ENCODE results near the gene DGKQ. TPM values are rescaled to one million over a fixed set of nuclear protein-coding genes. Genes with fewer than 3 reads are reported as not detected.

Gene DGKQ
- total RNA-seq, 6 experiments from 2014 or later, result 4.6 to 10.5 (median 5.7) TPM

GRCh38 chr4:995311-996026 is 22.1 kb upstream of the DGKQ start:
- intact Hi-C loops (cut with DNase I), result no loop called here
- Histone ChIP-seq H3K4me1 (peaks cover 0 to 16% (median 7%) of the 10 kb centered on the region in 4 donors), H3K36me3 (peaks cover 0 to 11% (median 2%) of the 10 kb centered on the region in 4 donors), H3K9me3 (no peaks in the 10 kb centered on the region), H3K27me3 (no peaks in the 10 kb centered on the region), H3K4me3 (no peak overlapping the region), H3K27ac (no peak overlapping the region)
- no peak for ATAC-seq
- DNase-seq, result no peak
- WGBS (ENCODE audit: insufficient coverage, low coverage, low lambda C conversion rate, missing lambda C conversion rate), result 83% methylated on average over 5 of the region's 23 CpGs
- TF ChIP-seq CTCF (IDR thresholded peaks at IDR 0.05) (no peak), POLR2A (IDR thresholded peaks at IDR 0.05) (no peak)

DNA sequence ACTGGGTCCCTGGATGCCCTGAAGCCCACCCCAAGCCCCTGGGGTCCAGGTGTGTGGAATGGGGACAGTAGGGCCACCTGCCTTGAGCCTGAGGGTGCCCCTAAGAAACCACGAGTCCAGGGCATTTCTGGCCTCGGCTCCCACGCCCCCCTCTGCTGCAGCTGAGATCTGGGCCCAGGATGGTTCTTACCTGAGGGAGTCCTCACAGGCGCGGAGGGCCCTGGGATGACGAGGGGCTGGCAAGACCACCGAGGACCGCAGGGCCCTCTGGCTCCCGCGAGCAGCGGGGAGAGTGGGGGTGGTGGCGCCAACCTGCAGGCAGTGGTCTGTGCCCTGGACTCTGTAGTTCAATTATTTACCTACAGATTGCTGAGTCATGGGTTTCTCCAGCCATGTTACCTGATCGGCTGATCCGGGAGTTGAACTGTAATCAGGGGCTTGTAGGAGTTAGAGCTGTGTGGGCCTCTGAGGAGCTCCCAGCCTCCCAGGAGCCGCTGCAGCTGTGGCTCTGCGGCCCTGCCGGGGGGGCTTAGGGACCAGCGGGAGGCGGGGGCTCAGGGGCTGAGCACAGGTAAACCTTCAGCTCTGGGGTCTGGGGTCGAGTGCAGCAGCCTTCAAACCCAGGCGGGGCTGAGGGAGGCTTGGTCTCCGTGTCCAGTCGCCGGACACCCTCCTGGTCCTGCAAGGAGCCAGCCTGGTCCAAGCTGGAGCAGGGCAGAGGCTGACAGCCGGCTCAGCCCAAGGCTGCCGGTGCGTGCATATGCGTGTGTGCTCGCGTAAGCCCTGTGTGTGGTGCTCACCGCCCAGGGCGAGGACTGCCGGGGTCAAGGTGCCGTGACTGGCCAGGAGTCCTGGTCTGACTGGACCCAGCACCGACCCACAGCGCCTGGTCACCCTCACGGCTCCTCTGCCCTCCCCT is 20.0 kb upstream of the DGKQ start, which contains the start of gene SLC26A1:
Gene SLC26A1, minus strand, starts transcription at position 294 of the 919 bp plus-strand sequence. CDS start 1,701 bp downstream, outside the sequence.
- Histone ChIP-seq H3K27ac (peak within 1 kb of the TSS; percentile 84 to 97 (median 94)), H3K36me3 (peaks cover 0 to 17% (median 4%) of the 10 kb centered on the region in 4 donors), H3K4me1 (peaks cover 0 to 16% (median 7%) of the 10 kb centered on the region in 4 donors), H3K27me3 (no peaks in the 10 kb centered on the region), H3K9me3 (no peaks in the 10 kb centered on the region), H3K4me3 (peak within 1 kb of the TSS; percentile 43 to 68 (median 66))
- WGBS (ENCODE audit: insufficient coverage, low coverage, low lambda C conversion rate, missing lambda C conversion rate), result 13% methylated on average over 7 of the region's 37 CpGs
- TF ChIP-seq POLR2A (IDR thresholded peaks at IDR 0.05), result peak; percentile 18
- TF ChIP-seq CTCF (IDR thresholded peaks at IDR 0.05), result peak in 1 of 4 donors; percentile 8
- peak; percentile 83 to 93 (median 89) for DNase-seq
- intact Hi-C loops (cut with DNase I), result no loop called here
- peak; percentile 65 to 72 (median 70) for ATAC-seq

GRCh38 chr4:992297-993110 is 19.1 kb upstream of the DGKQ start:
- WGBS (ENCODE audit: insufficient coverage, low coverage, low lambda C conversion rate, missing lambda C conversion rate), result 5% methylated on average over 10 of the region's 25 CpGs
- peaks cover 0 to 21% (median 7%) of the 10 kb centered on the region in 4 donors for H3K4me1 ChIP-seq
- peak overlapping the region; percentile 84 to 97 (median 94) for H3K27ac ChIP-seq
- H3K9me3 ChIP-seq, result no peaks in the 10 kb centered on the region
- intact Hi-C loops (cut with DNase I), result no loop called here
- peak overlapping the region; percentile 43 to 68 (median 66) for H3K4me3 ChIP-seq
- no peaks in the 10 kb centered on the region for H3K27me3 ChIP-seq
- TF ChIP-seq CTCF (IDR thresholded peaks at IDR 0.05), result no peak
- TF ChIP-seq POLR2A (IDR thresholded peaks at IDR 0.05), result peak; percentile 84
- peaks cover 0 to 17% (median 4%) of the 10 kb centered on the region in 4 donors for H3K36me3 ChIP-seq
- ATAC-seq (peak; percentile 76 to 84 (median 80)), DNase-seq (peak; percentile 92 to 97 (median 96))
